Activated naive CD8-positive, alpha-beta T cell (primary cell): ENCODE results near the gene ACRBP.
"Not testable (repeated sequence)": the region's sequence is repeated elsewhere in the genome, so short reads cannot be mapped to it uniquely, and the experiment has no call there.

ENCODE experiments used
- H3K27ac Mint-ChIP-seq: one replicate; pipeline ENCODE4 v1.8.0; 2021; ENCODE audit warnings: mixed read lengths
- H3K27me3 Mint-ChIP-seq: one replicate; pipeline ENCODE4 v1.8.0; 2021; ENCODE audit warnings: mixed read lengths
- H3K36me3 Mint-ChIP-seq: one replicate; pipeline ENCODE4 v1.8.0; 2021; ENCODE audit warnings: mixed read lengths
- H3K4me1 Mint-ChIP-seq: one replicate; pipeline ENCODE4 v1.8.0; 2021; ENCODE audit warnings: low read depth, mixed read lengths
- H3K4me3 Mint-ChIP-seq: one replicate; pipeline ENCODE4 v1.8.0; 2021; ENCODE audit warnings: mild to moderate bottlenecking, mixed read lengths
- H3K9me3 Mint-ChIP-seq: one replicate; pipeline ENCODE4 v1.8.0; 2021; ENCODE audit warnings: low read depth, mixed read lengths

The ACRBP gene

GRCh38 chr12:6613776-6614512, 33.3 kb downstream of the ACRBP start:
- Mint-ChIP-seq H3K9me3 (no peaks in the 10 kb centered on the region), H3K4me3 (no peak overlapping the region), H3K27me3 (no peaks in the 10 kb centered on the region), H3K27ac (peak overlapping the region; percentile 72), H3K36me3 (no peaks in the 10 kb centered on the region), H3K4me1 (peaks cover 45% of the 10 kb centered on the region)

- H3K4me3 Mint-ChIP-seq, result no peak overlapping the region
- no peaks in the 10 kb centered on the region for H3K9me3 Mint-ChIP-seq
- H3K27me3 Mint-ChIP-seq, result no peaks in the 10 kb centered on the region
- peak overlapping the region; percentile 41 for H3K27ac Mint-ChIP-seq
- peaks cover 44% of the 10 kb centered on the region for H3K4me1 Mint-ChIP-seq
- no peaks in the 10 kb centered on the region for H3K36me3 Mint-ChIP-seq
Measured at GRCh38 chr12:6613015-6613775, 34.0 kb downstream of the ACRBP start.

- Mint-ChIP-seq H3K36me3 (no peaks in the 10 kb centered on the region), H3K9me3 (no peaks in the 10 kb centered on the region), H3K4me3 (peak overlapping the region; percentile 61), H3K4me1 (peaks cover 41% of the 10 kb centered on the region), H3K27me3 (no peaks in the 10 kb centered on the region), H3K27ac (peak overlapping the region; percentile 56)
Measured at GRCh38 chr12:6612652-6613014, 34.6 kb downstream of the ACRBP start.

DNA sequence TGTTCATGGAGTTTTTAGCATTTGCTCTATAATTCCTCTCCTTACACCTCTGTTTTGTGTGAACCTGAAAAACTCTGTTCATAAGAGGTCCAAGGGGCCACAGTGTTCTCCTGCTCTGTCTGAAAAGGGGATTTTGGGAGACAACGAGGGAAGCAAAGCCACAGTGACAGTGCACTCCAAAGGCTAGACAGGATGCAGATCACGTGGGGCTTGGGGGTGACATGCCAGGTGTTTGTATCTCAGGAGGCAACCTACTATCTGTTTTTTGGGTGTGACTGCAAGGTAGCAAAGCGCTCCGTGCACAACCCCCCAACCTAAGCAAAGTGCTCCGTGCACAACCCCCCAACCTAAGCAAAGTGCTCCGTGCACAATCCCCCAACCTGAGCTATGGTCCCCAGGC, 35.0 kb downstream of the ACRBP start:
- Mint-ChIP-seq H3K36me3 (no peaks in the 10 kb centered on the region), H3K4me3 (peak overlapping the region; percentile 61), H3K4me1 (peaks cover 39% of the 10 kb centered on the region), H3K27ac (peak overlapping the region; percentile 56), H3K27me3 (no peaks in the 10 kb centered on the region), H3K9me3 (no peaks in the 10 kb centered on the region)

- Mint-ChIP-seq H3K9me3 (no peaks in the 10 kb centered on the region), H3K4me3 (no peak overlapping the region), H3K27me3 (no peaks in the 10 kb centered on the region), H3K27ac (no peak overlapping the region), H3K4me1 (peaks cover 50% of the 10 kb centered on the region), H3K36me3 (peaks cover 5% of the 10 kb centered on the region)
Measured at GRCh38 chr12:6608592-6609281, 38.5 kb downstream of the ACRBP start.

DNA sequence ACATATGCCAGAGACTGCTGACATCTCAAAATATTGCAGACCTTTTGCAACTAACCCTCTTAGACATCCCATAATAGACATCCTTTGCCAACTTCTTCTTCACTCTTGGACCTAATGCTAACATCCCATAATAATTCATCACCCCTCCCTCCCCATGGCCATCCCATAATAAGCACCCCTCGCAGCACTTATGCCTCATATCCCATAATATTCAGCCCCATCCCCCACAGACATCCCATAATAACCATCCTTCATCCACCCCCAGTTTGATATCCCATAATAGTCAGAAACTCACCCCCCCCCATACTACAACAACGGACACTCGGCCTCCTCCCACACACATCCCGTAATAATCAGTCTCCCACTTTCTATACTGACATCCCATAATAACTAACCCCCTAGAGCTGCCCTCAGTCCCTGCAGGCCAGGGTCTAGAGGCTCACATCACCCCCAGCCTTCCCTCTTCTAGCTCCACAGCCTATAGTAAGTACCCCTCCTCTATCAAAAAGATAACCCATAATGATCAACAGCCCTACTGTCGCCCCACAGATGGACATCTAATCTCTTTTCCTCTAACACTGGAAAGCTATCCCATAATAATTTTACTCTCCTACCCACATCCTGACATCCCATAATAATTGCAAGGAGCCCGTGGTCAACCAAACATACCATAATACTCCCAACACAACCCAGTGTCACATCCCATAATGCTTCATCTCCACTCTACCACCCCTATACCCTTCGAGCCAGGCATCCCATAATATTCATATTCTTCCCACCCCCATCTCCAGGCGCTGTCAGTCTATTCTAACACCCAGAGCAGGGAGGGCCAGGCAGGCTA, 39.3 kb downstream of the ACRBP start:
- Mint-ChIP-seq H3K27me3 (no peaks in the 10 kb centered on the region), H3K4me1 (peaks cover 53% of the 10 kb centered on the region), H3K27ac (no peak overlapping the region), H3K36me3 (peaks cover 7% of the 10 kb centered on the region), H3K4me3 (no peak overlapping the region), H3K9me3 (no peaks in the 10 kb centered on the region)

DNA sequence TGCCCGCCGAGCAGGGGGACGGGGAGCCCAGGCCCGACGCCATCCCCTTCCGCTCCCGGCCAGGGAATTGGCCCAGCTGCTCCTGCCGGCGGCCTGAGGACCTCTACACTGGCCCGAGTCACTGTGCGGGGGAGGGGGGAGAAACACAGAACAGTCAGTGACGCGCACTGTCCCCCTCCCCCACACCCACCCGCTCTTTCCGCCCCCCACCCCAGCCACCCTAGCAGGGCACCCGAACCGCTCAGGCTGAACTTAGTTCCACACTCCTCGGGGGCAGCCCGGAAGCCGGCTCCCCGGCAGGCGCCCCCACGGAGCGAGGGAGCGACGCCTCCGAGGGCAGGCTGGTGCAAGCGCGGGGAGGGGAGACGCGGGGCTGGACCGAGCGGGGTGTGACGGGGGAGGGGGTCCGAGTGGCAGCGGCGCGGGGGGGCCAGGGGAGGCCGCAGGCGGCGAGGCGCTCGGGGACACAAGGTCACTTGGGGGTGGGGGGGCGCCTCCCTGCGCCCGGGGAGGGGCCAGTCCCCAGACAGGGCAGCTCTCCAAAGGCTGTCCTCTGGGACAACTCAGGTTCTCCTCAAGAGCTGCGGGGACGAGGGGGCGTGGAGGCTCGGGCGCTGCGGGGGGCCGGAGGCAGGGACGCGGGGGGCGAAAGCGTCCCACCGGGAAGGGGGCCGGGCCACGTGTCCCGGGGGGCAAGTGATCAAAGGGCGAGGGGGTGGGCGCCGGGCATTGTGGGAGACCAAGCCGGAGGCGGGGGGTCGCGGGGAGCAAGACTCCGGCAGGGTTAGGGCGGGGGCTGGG, 40.7 kb downstream of the ACRBP start:
- no peaks in the 10 kb centered on the region for H3K9me3 Mint-ChIP-seq
- H3K36me3 Mint-ChIP-seq, result peaks cover 9% of the 10 kb centered on the region
- peaks cover 54% of the 10 kb centered on the region for H3K4me1 Mint-ChIP-seq
- peak overlapping the region; percentile 94 for H3K4me3 Mint-ChIP-seq
- peak overlapping the region; percentile 93 for H3K27ac Mint-ChIP-seq
- H3K27me3 Mint-ChIP-seq, result no peaks in the 10 kb centered on the region

DNA sequence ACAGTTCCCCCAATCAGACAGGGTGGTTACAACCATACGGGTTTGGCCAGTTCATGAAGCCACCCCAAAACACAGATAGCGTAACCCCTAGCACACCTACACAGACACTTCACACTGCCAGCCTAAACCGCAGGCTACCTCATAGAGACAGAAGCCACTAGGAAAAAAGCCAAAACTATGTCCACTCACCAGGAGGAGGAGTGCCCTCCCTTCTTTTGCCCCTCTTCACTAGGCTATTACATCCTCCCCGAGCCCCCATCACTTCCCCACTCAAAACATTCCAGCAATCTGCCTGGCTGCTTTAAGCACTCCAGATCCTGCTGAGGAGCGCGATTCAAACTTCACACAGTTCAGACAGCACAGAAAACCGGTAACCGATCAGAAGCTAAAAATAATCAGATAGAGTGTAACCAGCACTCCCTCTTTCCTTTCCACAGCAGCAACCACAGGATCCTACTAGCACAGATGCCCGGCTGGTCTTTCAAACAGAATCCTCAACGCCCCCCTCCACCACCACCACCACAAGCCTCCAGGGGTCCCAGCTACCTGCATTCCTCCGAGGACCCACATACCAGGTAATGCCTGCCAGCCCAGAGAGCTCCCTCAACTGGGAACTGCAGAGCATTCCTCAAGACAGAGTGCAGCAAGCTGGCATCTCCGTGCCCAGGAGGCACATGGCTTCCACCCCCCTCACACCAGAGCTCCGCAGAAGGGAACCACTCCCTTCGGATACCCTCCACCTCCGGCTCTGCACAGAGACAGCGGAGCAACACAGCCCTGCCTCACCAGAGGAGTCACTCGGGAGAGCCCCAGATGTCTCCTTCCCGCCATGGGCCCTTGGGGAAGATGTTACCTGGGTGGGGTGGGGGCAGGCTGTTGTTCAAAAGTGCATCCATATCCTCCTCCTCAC, 41.6 kb downstream of the ACRBP start:
- Mint-ChIP-seq H3K27me3 (no peaks in the 10 kb centered on the region), H3K9me3 (no peaks in the 10 kb centered on the region), H3K4me3 (peak overlapping the region; percentile 94), H3K4me1 (peaks cover 49% of the 10 kb centered on the region), H3K27ac (peak overlapping the region; percentile 93), H3K36me3 (peaks cover 11% of the 10 kb centered on the region)

DNA sequence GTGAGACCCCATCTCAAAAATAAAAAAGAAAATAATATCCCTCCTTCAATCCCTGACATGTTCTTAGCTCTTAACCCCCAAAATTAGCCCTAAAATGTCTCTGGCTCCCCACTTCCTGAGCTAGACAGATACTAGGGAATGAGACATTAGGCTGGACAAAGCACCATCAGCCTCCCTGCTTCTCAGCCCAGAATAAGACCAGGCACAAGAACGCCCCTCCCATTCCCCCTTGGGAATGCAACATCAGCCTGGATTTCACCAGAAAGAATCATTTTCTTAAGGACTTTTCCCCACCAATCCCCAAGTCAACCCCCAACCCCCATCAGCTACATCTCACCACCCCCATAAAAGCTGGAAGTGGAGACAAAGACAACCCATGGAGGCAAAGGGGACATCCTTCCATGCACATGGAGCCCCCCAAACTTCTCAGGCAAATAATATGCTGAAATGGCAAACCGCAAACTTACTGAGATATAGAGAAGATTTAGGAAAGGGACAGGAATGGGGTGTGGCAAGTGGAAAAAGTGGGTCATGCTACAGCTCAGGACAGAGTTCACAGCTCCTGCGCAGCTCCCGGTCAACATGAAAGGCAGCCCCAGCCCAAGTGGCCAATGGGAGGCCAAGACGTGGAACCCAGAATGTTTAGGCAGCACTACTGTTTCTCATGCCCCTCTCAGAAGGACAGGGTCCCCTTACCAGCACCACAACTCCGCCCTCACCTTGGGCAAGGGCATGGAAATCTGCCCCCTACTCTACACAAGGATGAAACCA, 42.8 kb downstream of the ACRBP start:
- Mint-ChIP-seq H3K4me3 (peak overlapping the region; percentile 94), H3K36me3 (peaks cover 13% of the 10 kb centered on the region), H3K27me3 (no peaks in the 10 kb centered on the region), H3K27ac (peak overlapping the region; percentile 93), H3K4me1 (peaks cover 49% of the 10 kb centered on the region), H3K9me3 (no peaks in the 10 kb centered on the region)

DNA sequence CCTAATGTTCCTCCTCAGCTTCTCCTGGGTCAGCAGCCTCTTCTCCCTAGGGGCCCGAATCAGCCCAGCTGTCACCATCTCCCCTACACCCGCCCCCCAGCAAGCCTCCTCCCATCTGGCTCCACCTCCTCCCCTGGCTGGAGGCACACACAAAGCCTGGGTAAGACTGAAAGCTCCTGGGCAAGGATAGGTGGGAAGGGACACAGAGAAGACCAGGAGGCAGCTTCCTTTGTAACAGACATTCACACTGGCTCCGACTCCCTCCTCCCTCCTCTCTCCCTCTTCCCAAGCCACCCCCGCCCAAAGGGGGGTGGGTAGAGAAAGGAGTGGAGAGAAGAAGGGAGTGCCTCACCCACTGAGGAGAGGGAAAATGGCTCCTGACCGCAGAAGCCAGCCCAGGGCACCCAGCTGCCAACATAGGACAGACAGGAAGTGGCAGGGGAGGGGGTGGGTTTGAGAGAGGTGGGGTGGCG, 44.1 kb downstream of the ACRBP start:
- Mint-ChIP-seq H3K27ac (peak overlapping the region; percentile 74), H3K9me3 (no peaks in the 10 kb centered on the region), H3K4me3 (peak overlapping the region; percentile 94), H3K4me1 (peaks cover 50% of the 10 kb centered on the region), H3K36me3 (peaks cover 15% of the 10 kb centered on the region), H3K27me3 (no peaks in the 10 kb centered on the region)

DNA sequence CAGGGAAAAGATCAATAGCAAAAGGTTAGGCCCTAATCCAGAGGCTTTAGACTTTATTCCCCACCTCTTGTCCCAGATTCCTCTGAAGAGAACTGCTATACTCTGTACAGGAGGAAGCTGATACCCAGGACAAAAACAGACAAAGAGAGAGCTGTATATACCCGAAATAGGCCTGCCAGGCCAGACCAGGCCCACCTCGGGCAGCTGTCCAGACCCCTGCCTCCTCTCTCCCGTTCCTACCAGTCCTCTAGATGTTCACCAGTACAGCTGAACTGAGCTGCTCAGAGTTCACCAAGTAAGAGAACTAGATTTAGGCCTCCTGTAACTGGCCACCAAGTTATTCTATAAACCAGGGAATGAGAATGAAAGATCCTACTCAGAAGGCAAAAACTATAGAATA, 44.7 kb downstream of the ACRBP start:
- peak overlapping the region; percentile 94 for H3K4me3 Mint-ChIP-seq
- peaks cover 18% of the 10 kb centered on the region for H3K36me3 Mint-ChIP-seq
- H3K27me3 Mint-ChIP-seq, result no peaks in the 10 kb centered on the region
- peaks cover 51% of the 10 kb centered on the region for H3K4me1 Mint-ChIP-seq
- peak overlapping the region; percentile 74 for H3K27ac Mint-ChIP-seq
- H3K9me3 Mint-ChIP-seq, result no peaks in the 10 kb centered on the region

- H3K4me1 Mint-ChIP-seq, result peaks cover 16% of the 10 kb centered on the region
- H3K9me3 Mint-ChIP-seq, H3K27ac Mint-ChIP-seq, H3K27me3 Mint-ChIP-seq, H3K4me3 Mint-ChIP-seq: not testable (repeated sequence)
- H3K36me3 Mint-ChIP-seq, result peaks cover 11% of the 10 kb centered on the region
Measured at GRCh38 chr12:6595673-6596072, 51.6 kb downstream of the ACRBP start.
